OCI-LY7 (cell line): ENCODE results near the gene WDFY4. TPM values are rescaled to one million over a fixed set of nuclear protein-coding genes. Genes with fewer than 3 reads are reported as not detected.

Experiments used
- Bru-seq: library from RNA; stranded (reverse); fragments of 400-500 nt; gene quantifications from one replicate; lab custom pipeline; 2021; lab: Mats Ljungman, UMichigan
- BruChase-seq, 2 experiments: library from RNA; stranded (reverse); fragments of 400-500 nt; gene quantifications; one replicate each; lab custom pipeline; 2021; lab: Mats Ljungman, UMichigan
- BruUV-seq: library from RNA; stranded (reverse); fragments of 400-500 nt; replicated peaks from 2 replicates; lab custom pipeline; 2021; lab: Mats Ljungman, UMichigan
- CTCF ChIA-PET: fragments of 300-600 bp; sonication (Branson Sonifier 250); formaldehyde crosslinking; loops from one replicate; lab custom pipeline; 2022; ENCODE audit warnings: antibody characterized with exemption; ENCODE audit not compliant: unreplicated experiment; lab: Charles Lee
- POLR2A ChIA-PET: fragments of 300-600 bp; sonication (Branson Sonifier 250); formaldehyde crosslinking; loops from one replicate; lab custom pipeline; 2022; ENCODE audit warnings: antibody characterized with exemption; lab: Charles Lee
- DNase-seq: peaks from one replicate; pipeline ENCODE4 v3.0.0-alpha.2; 2015; ENCODE audit warnings: low spot score
- H2AFZ ChIP-seq: fragments of 200-600 bp; sonication (generic), shearing (Covaris generic); 2 replicates; pipeline ENCODE4 v1.6.1; 2014; ENCODE audit warnings: mild to moderate bottlenecking, antibody characterized with exemption, low read length, moderate library complexity
- H3K27ac ChIP-seq: fragments of 200-600 bp; sonication (generic); 2 replicates; pipeline ENCODE4 v1.5.1; 2014; ENCODE audit warnings: mixed run types, low read depth, mild to moderate bottlenecking, moderate library complexity, low read length, inconsistent platforms; ENCODE audit not compliant: poor library complexity, severe bottlenecking
- H3K36me3 ChIP-seq: fragments of 200-600 bp; sonication (generic); 2 replicates; pipeline ENCODE4 v1.6.1; 2014; ENCODE audit warnings: mild to moderate bottlenecking, antibody characterized with exemption, low read length, moderate library complexity, mixed read lengths; ENCODE audit not compliant: insufficient read depth
- H3K4me1 ChIP-seq: fragments of 200-600 bp; sonication (generic); 2 replicates; pipeline ENCODE4 v1.5.1; 2014; ENCODE audit warnings: mild to moderate bottlenecking, low read length; ENCODE audit not compliant: insufficient read depth, poor library complexity, severe bottlenecking
- H3K4me2 ChIP-seq: fragments of 200-600 bp; sonication (generic); 2 replicates; pipeline ENCODE4 v1.6.1; 2014; ENCODE audit warnings: mild to moderate bottlenecking, low read length
- H3K4me3 ChIP-seq: fragments of 200-600 bp; sonication (generic); 2 replicates; pipeline ENCODE4 v1.5.1; 2014; ENCODE audit warnings: mild to moderate bottlenecking, low read depth, low read length; ENCODE audit not compliant: poor library complexity, severe bottlenecking
- H3K79me2 ChIP-seq: fragments of 200-600 bp; sonication (generic); 2 replicates; pipeline ENCODE4 v1.6.1; 2016; ENCODE audit warnings: low read depth, mild to moderate bottlenecking, low read length, moderate library complexity, mixed read lengths; ENCODE audit not compliant: insufficient read depth
- H3K9me2 ChIP-seq: fragments of 200-600 bp; sonication (generic); 2 replicates; pipeline ENCODE4 v1.6.1; 2016; ENCODE audit warnings: mild to moderate bottlenecking, low read length, mixed read lengths; ENCODE audit not compliant: insufficient read depth
- H3K9me3 ChIP-seq: fragments of 200-600 bp; sonication (generic); 2 replicates; pipeline ENCODE4 v1.6.1; 2014; ENCODE audit warnings: mild to moderate bottlenecking, mixed run types, low read length, mixed read lengths
- H4K20me1 ChIP-seq: fragments of 200-600 bp; sonication (generic); 2 replicates; pipeline ENCODE4 v1.6.1; 2014; ENCODE audit warnings: mild to moderate bottlenecking, antibody characterized with exemption, low read length, moderate library complexity, mixed read lengths; ENCODE audit not compliant: insufficient read depth
- CTCF ChIP-seq: fragments of 200-600 bp; sonication (generic); conservative IDR thresholded peaks from 2 replicates; pipeline ENCODE4 v1.5.1; 2014; ENCODE audit warnings: mild to moderate bottlenecking, antibody characterized with exemption, low read length, moderate library complexity, mixed read lengths
- EZH2phosphoT487 ChIP-seq: fragments of 200-600 bp; sonication (generic); IDR thresholded peaks from 2 replicates; pipeline ENCODE4 v1.6.1; 2018; ENCODE audit warnings: low read depth, borderline replicate concordance, mild to moderate bottlenecking, mixed run types, antibody characterized with exemption, low read length, moderate library complexity, mixed read lengths
- intact Hi-C: fragments of 100-400 bp; cut with micrococcal nuclease; formaldehyde crosslinking; loops from one replicate; pipeline ENCODE4 v1.10.0; 2022; ENCODE audit not compliant: unreplicated experiment
- long read RNA-seq: library from polyadenylated mRNA; stranded (forward); transcript quantifications from one replicate; pipeline ENCODE4 v2.0.0, GENCODE V29; 2022
- total RNA-seq, 2 experiments: library from RNA; depleted of rRNA in 1 of 2; stranded (reverse); fragments of >200 nt in 1 of 2; shearing (Covaris generic) in 1 of 2; gene quantifications; 2 replicates each; pipeline ENCODE4 v1.2.3, GENCODE V29; 2014 to 2022

Gene WDFY4, protein sequence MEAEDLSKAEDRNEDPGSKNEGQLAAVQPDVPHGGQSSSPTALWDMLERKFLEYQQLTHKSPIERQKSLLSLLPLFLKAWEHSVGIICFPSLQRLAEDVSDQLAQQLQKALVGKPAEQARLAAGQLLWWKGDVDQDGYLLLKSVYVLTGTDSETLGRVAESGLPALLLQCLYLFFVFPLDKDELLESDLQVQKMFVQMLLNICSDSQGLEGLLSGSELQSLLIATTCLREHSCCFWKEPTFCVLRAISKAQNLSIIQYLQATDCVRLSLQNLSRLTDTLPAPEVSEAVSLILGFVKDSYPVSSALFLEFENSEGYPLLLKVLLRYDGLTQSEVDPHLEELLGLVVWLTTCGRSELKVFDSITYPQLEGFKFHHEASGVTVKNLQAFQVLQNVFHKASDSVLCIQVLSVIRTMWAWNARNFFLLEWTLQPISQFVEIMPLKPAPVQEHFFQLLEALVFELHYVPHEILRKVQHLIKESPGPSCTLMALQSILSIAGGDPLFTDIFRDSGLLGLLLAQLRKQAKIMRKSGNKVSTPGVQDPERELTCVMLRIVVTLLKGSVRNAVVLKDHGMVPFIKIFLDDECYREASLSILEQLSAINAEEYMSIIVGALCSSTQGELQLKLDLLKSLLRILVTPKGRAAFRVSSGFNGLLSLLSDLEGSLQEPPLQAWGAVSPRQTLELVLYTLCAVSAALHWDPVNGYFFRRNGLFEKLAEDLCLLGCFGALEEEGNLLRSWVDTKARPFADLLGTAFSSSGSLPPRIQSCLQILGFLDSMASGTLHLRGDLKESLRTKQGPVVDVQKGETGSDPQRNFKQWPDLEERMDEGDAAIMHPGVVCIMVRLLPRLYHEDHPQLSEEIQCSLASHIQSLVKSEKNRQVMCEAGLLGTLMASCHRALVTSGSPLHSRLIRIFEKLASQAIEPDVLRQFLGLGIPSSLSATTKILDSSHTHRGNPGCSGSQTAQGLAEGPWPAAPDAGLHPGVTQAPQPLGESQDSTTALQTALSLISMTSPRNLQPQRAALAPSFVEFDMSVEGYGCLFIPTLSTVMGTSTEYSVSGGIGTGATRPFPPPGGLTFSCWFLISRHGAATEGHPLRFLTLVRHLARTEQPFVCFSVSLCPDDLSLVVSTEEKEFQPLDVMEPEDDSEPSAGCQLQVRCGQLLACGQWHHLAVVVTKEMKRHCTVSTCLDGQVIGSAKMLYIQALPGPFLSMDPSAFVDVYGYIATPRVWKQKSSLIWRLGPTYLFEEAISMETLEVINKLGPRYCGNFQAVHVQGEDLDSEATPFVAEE (N-terminal part only)
- 41.6 and 51.5 TPM in 2 replicates for total RNA-seq (2014; rRNA removed; shearing (Covaris generic))
- 80.0 and 85.6 TPM in 2 replicates for total RNA-seq (2022)
- percentile 82 among the genes with signal in this experiment for Bru-seq, nascent RNA
- percentile 77 among the genes with signal in this experiment for BruChase-seq, experiment 1, labeled RNA remaining after a 6-hour chase
- BruChase-seq, experiment 2, labeled RNA remaining after a 2-hour chase: percentile 74 among the genes with signal in this experiment
- long read RNA-seq, full-length matches to known transcripts: 9 of 115 reads
- long read RNA-seq, partial matches to known transcripts: 51 of 115 reads
- long read RNA-seq, other reads (novel, unspliced or antisense): 55 of 115 reads

GRCh38 chr10:48684792-48685623 lies at the start of gene WDFY4:
WDFY4 (plus strand) TSS chr10:48684873; CDS start chr10:48709733, 24,860 bp downstream.
- peak within 1 kb of the TSS; percentile 44; the same call in 1 of the 2 replicates for H2AFZ ChIP-seq
- peaks cover 12% of the 10 kb centered on the region; the same call in 1 of the 2 replicates for H3K9me3 ChIP-seq
- peaks cover 50% of the 10 kb centered on the region for H3K79me2 ChIP-seq
- H4K20me1 ChIP-seq: peaks cover 4% of the 10 kb centered on the region; the same call in 1 of the 2 replicates
- H3K4me2 ChIP-seq: peak within 1 kb of the TSS; percentile 89
- CTCF ChIA-PET: interaction anchor here (1.5 kb wide), 1 partner anchor 17 kb away, joined by 4 read pairs; no protein-coding TSS in a partner anchor
- POLR2A ChIA-PET: interaction anchor here (0.6 to 4.3 kb wide), 9 partner anchors 12 to 195 kb away, joined by 3 to 71 read pairs (median 3); no protein-coding TSS in a partner anchor
- H3K27ac ChIP-seq: peak within 1 kb of the TSS; percentile 95
- no TSS peak for BruUV-seq
- TF ChIP-seq CTCF (no peak), EZH2phosphoT487 (no peak)
- H3K9me2 ChIP-seq: no peaks in the 10 kb centered on the region
- intact Hi-C loops: loop anchor here (1.0 kb wide), 1 partner anchor 14 kb away; no protein-coding TSS in a partner anchor
- peaks cover 65% of the 10 kb centered on the region for H3K4me1 ChIP-seq
- peaks cover 29% of the 10 kb centered on the region for H3K36me3 ChIP-seq
- DNase-seq: peak; percentile 85
- peak within 1 kb of the TSS; percentile 76 for H3K4me3 ChIP-seq

GRCh38 chr10:48634984-48635557 lies 49.6 kb upstream of the WDFY4 start:
- no peaks in the 10 kb centered on the region for H3K36me3 ChIP-seq
- intact Hi-C loops: no loop called here
- peaks cover 19% of the 10 kb centered on the region for H3K4me1 ChIP-seq
- no peaks in the 10 kb centered on the region for H3K79me2 ChIP-seq
- ChIA-PET CTCF (no interaction called here), POLR2A (no interaction called here)
- H3K4me2 ChIP-seq: peak overlapping the region; percentile 69
- H2AFZ ChIP-seq: no peak overlapping the region
- no peak for TF ChIP-seq EZH2phosphoT487
- TF ChIP-seq CTCF: no peak
- H3K4me3 ChIP-seq: no peak overlapping the region
- no peaks in the 10 kb centered on the region for H4K20me1 ChIP-seq
- no peaks in the 10 kb centered on the region for H3K9me2 ChIP-seq
- no peak overlapping the region for H3K27ac ChIP-seq
- no peaks in the 10 kb centered on the region for H3K9me3 ChIP-seq
- no peak for DNase-seq
- BruUV-seq: no TSS peak
